ENCODE measurements around the gene ACER1.

- TF ChIP-seq, protein P1, sequence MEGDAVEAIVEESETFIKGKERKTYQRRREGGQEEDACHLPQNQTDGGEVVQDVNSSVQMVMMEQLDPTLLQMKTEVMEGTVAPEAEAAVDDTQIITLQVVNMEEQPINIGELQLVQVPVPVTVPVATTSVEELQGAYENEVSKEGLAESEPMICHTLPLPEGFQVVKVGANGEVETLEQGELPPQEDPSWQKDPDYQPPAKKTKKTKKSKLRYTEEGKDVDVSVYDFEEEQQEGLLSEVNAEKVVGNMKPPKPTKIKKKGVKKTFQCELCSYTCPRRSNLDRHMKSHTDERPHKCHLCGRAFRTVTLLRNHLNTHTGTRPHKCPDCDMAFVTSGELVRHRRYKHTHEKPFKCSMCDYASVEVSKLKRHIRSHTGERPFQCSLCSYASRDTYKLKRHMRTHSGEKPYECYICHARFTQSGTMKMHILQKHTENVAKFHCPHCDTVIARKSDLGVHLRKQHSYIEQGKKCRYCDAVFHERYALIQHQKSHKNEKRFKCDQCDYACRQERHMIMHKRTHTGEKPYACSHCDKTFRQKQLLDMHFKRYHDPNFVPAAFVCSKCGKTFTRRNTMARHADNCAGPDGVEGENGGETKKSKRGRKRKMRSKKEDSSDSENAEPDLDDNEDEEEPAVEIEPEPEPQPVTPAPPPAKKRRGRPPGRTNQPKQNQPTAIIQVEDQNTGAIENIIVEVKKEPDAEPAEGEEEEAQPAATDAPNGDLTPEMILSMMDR (IDR thresholded peaks at IDR 0.05) = no peak
- TF ChIP-seq POLR2A (IDR thresholded peaks at IDR 0.05) = no peak
Measured at GRCh38 chr19:6263735-6264444, 69.5 kb downstream of the ACER1 start.

Data from uterus (tissue), 2 donors.